SW480 (cell line): ENCODE measurements around the gene ZC3H12C.

Experiments used
- DNase-seq: peaks from one replicate; pipeline ENCODE4 v3.0.0-alpha.2; 2016; ENCODE audit warnings: low spot score

ZC3H12C gene

DNA sequence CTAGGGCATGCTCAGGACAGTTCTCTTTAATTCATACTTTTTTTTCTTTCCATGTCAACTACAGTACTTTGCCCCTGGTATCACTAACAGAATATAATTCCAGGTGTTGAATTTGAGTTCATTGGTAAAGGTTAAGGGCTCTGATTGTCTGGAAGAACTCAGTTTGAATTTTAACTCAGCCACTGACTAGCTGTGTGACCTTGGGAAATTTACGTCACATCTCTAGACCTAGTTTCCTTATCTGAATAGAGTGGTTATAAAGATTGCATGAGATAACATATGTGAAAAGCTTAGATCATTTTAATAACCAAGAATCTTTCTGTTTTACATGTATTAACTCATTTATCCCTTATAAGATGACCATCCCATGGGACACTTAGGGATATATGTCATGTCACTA lies 15.8 kb upstream of the ZC3H12C start:
- DNase-seq = no peak

DNA sequence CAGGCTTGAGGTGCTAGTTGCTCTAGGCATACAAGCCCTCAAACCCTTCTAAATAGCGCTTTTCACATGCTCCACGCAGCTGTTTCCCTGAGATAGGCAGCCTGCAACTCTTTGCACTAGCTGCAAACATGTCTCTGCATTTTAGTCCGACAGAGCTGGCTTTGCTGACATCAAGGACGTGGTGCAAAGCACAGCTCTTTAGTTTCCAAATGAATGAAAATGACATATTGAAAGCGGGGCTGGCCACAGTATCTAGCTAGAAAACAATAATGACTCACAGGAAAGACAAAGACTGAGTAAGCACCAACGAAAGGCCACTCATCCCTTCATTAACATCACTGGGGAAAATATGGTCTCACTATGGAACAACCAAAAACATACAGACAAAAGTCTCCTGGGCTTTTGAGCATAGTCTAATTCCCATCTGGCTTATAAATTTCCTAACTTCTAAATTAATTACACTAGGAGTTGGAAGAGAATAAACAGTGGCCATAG lies 15.3 kb upstream of the ZC3H12C start:
- DNase-seq = no peak

DNA sequence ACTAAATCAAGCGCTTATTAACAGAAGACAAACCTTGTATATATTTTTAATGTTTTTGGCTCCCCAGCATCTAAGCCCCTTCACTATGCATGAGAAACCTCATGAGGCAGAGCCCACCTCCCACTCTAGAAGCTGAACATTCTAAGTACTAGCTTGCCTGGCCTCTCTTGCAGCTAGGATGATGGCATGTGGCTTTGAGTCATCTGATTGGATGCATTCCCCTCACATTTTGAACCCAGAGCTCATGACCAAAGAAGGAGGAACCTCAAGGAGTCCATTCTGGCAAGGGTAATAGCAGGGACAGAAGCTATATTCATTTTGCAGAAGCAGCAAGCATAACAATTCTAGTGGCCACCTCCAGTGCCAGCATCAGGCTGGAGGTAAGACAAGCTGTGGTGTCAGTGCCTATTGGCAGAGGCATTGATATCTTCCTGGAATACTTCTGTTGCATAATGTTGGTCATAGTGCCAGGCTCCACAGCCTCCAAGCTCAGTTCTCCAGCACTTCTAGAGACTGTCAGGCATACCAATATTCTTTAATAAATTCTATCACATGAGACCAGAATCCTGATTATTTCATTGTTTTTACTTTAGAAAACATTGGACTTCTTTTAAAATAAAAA lies 14.2 kb upstream of the ZC3H12C start:
- no peak for DNase-seq

DNA sequence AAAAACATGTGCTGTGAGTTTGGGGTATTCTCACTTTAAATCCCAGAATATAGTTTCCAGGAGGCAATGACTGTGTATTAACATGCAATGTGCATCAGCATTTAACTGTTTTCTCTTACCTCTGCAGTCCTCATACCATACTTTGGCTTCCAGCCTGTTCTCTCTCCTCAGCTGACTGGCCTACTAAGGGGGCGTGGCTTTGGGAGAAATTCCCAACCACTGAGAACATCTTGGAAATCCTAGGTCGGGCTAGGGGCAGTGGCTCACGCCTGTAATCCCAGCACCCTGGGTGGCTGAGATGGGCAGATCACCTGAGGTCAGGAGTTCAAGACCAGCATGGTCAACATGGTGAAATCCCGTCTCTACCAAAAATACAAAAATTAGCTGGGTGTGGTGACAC lies 13.5 kb upstream of the ZC3H12C start:
- DNase-seq = no peak

DNA sequence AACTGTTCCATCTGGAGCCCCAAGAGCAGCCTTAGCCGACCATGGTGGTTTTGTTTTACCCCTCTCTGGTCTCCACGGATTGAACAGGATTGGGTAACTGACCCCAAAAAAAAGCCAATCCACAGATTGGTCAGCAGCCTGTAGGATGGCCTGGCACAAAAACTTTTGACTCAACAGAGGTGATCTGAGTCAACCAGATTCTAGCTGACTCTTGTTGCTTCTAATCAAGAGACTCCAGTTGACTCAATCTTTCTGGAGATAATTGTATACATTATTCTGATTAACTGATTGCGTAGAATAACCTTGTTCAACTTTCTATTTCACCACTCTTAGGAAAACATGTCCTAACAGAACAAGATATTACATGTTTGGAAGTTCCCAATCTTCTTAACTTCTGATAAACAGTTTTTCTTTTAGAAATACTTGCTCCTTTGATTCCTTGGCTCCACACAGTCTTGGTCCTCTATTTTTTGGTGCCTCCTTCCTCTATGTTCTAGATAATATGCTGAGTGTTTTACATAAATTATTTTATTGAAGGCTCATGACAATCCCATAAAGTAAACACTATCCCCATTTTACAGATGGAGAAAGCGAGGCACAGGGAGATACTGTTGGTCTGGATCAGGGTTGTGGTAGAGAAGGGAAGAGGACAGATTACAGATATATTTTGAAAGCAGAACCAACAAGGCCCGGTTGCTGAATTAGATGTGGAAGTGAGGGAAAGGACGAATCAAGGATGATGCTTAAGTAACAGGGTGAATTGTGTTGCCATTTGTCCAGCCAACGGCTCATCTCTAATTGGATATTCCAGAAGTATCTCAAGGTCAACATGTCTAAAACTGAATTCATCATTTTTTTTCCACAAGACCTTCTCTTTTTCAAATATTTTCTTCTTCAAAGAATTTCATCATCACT lies 11.5 kb upstream of the ZC3H12C start:
- no peak for DNase-seq

DNA sequence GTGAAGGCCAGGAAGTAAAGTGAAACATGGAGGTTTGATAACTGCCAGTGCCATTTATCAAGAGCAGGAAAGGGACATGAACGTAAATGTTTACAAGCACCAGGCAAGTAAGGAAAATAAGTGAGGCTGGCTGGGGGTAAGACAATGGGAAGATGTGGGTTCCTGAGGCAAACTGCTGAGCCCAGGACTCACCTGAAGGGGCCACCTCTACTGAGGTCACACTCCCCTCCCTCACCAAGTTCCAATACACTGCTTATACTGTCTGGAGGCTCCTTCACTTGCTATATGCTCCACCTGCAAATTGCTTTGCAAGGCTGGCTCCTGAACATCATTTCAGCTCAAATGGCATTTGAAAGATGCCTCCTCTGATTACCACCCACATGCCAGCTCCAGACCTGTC lies 10.3 kb upstream of the ZC3H12C start:
- no peak for DNase-seq

DNA sequence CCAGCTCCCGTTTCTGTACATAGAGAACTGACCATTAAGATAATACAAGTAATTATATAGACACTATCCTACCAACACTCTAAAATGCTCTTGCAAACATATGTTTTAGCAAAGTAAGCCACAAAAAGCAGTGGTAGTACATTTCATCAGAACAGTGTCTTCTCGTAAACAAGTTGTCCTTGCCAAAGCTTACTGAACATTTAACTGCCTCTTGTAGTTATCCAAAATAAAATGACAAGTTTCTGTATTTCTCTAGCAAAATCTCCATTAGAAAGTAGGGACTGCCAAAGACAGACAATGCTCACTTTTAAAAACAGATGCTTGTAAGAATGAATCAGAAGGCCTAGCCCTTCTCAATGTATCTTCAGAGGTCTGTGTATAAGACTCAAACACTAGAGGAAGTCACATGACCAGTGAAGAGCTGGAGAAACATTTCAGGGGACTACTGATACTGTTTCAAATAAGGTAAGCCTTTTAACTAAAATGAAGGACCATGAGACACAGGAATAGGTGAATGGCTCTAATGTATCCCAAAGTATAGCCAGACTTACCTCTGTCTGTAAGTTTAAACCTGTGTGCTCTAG lies 7.8 kb upstream of the ZC3H12C start:
- no peak for DNase-seq

DNA sequence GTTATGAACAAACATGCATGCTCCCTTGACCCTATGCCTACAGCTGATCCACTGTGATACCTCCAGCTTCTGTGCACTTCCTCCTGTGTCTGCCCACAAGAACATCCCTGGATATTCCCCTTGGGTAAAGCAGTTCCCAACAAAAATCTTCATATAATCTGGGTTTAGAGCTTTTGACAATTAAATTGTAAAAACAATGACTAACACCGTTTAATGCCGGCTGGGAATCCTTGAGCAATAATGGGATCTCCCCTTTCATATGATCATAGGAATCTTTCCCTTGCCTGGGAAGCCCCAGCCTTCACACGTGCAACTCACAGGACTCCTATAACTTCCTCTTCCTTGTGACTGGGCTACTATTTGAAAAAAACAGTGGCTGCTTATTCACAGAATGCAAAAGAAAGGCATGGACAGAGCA lies 6.3 kb upstream of the ZC3H12C start:
- no peak for DNase-seq

DNA sequence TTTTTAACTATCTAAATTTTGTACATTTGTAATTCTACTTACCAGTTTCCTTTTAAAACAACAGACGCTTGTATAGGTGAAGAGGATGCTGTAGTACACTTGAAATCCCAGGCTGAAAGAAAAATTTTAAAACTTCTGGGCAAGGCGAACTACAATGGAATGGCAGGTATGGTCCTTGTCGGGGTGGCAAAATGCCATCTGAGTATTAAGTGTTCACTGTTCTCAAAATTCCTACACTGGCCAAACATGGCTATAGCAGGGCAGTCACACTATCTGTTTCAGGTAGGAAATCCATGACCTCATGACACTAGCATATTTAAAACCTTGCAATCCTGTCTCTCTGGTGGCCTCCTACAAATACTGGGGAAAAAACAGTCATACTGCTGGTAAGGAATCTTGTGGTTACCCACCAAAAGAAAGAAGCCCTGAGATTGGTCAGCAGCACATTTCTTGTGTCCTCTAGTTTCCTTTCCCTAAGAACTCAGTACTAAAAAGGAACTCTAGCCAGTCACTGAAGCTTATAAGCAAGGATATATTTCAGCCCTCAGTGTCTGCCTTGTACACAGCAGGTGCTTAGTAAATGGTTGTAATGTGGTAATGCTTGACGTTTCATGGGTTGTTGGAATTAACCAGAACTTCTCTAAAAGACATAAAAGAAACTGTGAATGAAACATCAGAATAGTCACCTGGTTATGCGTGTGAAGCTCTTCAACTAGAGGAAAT lies 5.2 kb upstream of the ZC3H12C start:
- no peak for DNase-seq

DNA sequence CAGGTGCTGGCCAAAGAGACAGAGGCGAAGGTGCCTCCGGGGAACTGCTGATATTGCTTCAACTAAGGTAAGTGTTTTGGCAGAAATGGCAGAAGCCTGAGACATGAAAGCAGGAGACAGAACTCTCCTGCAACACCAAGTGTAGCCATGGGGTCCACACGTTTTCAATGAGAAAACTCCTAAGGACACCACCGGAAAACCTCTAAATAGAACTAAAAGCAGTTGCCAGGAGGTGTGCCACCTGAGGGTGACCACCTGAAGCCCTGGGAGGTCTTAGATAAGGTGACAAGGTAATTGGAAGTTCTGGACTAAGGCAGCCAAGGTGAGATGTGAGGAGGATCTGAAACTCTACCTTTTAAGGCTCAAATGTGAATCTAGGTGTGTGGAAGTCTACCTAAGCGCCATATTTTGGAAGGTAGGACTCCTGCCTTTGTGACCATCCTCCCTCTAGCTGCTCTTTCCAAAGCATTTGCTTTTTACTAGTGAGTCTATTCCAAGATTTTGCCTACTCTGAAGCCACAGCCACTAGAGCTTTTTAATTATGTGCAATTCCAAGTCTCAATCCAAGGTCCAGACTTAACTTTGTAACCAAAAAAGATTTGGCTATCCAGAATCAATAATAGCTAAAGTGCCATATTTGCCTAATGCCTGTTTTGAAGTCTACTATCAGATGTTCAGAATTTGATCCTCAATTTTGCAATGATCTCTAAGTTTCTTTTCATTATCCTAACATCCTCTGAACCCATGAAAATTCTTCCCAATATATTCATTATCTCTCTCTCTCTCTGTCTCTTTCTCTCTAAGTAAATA lies 4.5 kb upstream of the ZC3H12C start:
- no peak for DNase-seq

DNA sequence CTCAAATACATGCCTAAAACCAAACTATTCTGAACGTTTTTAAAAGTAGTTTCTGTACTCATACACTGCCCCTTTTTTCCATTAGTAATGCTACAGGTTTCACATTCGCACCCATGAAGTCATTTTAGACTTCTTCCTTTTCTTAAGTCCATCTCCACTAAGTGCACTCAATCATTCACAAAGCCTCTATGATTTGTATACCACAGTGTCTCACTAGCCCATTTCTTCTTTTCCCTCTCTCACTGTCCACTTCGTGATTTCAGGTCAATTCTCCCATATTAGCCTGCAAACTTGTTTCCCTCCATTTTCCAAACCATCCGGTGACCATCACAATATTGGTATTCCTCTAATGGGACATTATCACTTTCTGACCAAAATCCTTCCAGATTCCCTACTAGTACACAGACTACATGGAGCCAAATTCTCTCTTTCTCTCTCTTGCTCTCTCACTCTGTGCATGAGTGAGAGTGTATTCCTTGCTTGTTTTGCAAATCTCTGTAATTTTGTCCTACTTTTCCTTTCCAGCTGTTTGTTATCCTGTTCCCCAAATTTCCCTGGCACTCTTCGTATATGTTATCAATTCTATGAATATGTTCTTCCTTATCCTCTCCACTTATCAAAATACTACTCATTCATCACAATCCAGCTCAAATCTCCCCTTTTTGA lies 3.4 kb upstream of the ZC3H12C start:
- DNase-seq = no peak

DNA sequence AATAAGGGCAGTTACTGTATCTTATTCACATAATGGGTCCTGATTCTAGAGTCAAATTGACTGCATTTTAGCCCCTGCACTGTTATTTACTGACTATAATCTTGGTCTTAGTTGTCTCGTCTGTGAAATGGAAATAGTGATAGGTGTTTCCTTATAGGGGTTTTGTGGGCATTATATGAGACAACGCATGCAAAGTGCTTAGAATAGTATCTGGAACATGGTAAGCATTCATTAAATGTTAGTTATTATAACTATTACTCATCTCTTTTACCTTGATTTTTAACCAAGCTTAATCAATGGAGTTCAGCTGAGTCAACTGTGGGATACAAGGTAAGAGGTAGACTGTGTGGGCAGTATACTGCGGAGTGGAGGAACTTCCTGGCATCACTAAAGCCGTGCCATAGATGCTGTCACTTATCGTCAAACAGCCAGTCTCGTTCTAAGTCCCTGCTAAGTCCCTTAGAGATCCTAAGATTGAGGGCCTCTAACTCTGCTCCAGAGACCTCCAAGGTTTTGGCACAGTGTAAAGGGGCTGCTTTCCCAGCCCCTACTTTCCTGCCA lies 2.6 kb upstream of the ZC3H12C start:
- DNase-seq = no peak

DNA sequence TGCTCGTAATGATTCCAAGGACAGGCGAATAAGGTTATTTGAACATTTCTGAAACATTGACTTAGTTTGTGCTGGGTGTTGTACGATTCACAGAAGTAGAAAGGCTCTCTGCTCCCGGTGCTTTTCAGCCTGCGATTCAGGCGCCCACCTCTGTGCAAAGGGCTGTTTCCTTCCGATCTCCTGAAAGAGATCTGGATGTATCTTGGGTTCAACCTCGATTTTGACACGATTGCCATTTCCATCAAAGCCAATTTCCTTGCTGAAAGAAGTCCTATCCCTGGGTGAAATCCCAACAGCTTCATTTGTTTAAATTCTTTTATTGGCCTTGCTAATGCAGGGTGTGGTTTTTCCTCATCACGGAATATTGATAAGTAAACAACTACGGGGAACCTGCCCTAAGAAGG lies 1.1 kb upstream of the ZC3H12C start:
- DNase-seq = peak; percentile 7

DNA sequence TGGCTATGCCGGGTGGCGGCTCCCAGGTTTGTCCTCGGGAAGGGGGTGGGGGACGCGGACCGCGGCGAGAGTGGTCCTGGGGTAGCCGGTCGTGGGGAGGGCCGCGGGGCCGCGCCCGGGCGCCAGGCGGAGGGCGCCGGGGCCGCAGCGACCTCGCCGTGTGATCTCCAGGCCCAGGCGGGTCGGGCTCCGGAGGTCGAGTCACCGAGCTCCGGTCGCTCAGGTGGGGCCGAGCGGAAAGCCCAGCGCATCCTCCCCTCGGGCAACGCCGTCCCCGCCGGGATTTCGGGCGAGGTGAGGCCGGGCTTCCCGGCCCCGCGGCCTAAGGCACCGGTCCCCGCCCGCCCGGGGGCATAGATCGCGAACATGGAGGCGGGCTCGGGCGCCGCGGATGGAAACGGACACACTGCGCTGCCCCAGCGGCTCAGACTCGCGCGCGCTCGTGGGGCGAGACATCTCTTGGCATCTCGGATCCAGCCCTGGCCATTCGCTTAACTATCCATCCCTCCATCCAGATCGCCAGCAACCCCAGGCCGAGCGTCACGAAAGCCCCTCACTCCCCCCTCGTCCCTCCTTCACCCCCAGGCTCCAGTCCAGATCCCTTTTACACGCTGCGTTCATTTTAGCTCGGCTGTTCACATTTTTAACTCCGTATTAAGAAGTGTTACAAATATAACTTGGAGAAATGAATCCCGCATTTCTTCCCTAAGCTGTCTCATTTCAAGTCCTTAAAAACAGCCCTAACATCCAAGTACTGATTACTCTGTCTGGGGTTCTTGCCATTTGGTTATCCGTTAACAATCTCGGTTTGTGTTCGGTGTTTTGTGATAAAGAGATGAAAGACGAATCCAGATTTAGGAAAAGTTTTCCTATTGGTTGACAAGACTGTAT lies 460 bp downstream of the ZC3H12C start:
- peak; percentile 50 for DNase-seq

DNA sequence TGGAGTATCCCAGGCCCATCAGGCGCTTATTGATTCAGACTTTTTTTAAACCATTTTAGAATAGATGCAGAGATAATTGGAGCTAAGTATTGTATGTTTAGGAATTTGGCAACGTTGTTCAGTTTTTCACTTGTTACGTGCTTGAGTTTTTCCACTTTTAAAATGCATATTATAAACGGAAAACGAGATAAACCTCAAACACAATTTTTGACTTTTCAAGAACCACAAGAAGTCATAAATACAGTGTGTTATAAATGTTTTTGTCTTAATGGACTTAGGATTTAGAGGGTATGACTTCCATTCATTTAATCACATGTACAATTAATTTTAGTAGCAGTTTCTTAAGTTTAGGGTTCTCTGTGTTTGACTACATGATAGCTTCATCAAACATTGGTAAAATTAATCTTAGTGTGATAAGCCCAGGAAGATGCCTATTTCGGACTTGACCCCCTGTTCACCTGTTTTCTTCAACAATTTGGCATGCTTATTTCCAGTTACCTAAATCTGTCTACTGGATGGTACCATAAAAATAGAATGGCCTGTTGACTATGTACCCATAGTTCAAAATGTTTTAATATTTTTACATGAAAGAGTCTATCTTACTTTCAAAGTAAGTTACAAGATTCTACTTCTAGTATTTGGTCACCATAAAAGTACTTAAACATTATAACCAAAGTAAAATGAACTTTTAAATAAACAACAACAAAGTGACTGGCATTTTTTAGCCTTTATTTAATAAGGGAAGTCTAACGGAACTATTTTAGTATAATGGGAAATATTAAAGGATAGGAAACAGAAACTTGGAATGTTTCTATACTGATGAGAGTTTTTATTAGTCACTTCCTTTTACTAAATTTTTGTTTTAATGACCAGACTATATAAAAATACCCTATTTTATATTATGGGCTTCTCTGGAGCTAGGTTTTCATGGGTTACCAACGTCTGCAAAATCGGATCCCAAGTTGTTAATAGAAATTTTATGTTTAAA lies 1.4 kb downstream of the ZC3H12C start:
- no peak for DNase-seq

DNA sequence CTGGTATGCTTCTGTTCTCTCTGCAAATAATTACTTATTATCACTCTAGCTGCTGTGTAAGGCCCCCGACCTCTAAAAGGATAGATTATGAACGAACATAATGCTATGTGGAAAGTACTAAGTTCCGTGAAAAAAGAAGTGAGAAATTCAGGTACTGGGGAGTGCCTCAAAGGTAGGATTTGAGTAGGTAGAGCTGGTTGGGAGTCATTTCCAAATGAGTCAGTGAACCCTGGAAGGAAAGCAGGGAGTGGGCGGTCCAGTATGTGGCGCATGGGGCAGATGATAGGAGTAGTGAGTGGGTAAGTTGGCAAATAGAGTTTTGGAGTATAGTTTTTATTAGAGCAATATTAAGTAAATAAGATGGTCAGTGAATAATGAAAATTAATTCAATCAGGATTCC lies 2.4 kb downstream of the ZC3H12C start:
- no peak for DNase-seq

DNA sequence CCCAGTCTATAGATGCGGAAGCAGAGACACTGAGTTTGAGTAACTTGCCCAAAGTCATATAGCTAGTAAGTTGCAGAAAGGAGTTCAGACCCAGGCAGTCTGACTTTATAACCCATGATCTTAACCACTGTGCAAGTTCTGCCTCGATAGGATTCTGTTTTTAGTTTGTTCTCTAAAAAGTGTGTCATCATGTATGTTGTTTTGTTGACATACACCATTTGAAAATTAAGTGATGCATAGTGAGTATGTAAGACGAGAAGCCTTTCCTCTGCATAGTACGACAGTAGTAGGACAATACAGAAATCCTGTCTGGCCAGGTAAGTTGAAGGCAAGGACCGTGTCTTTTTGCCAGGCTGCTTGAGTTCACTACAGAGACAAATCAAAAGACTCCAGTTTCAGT lies 3.3 kb downstream of the ZC3H12C start:
- no peak for DNase-seq

DNA sequence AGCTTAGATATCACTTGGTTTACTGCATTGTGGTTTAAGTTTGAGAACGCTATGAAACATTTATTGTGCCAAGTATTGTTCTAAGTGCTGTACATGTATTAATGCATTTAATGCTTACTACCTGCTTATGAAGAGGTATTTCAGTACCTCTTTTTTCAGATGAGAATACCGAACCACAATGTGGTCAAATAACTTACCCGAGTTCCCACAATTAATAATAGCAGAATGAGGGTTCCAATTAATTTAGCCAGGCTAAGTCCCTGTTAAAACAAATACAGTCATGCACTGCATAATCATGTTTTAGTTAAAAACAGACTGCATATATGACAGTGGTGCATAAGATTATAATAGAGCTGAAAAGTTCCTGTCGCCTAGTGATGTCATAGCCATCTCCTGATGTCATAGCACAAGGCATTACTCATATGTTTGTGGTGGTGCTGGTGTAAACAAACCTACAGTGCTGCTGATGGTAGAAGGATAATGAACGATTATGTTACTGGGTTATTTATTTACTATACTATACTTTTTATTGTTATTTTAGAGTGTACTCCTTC lies 4.3 kb downstream of the ZC3H12C start:
- DNase-seq = no peak
